ENCODE data around the gene GALNS. TPM values are rescaled to one million over a fixed set of nuclear protein-coding genes. Genes with fewer than 3 reads are reported as not detected.

The GALNS gene
- total and polyA plus RNA-seq, 2 of the 13 experiments (the other 11 are each of a cell fraction or from before 2014, with no cell fraction given), result 9.2 to 9.8 TPM

DNA sequence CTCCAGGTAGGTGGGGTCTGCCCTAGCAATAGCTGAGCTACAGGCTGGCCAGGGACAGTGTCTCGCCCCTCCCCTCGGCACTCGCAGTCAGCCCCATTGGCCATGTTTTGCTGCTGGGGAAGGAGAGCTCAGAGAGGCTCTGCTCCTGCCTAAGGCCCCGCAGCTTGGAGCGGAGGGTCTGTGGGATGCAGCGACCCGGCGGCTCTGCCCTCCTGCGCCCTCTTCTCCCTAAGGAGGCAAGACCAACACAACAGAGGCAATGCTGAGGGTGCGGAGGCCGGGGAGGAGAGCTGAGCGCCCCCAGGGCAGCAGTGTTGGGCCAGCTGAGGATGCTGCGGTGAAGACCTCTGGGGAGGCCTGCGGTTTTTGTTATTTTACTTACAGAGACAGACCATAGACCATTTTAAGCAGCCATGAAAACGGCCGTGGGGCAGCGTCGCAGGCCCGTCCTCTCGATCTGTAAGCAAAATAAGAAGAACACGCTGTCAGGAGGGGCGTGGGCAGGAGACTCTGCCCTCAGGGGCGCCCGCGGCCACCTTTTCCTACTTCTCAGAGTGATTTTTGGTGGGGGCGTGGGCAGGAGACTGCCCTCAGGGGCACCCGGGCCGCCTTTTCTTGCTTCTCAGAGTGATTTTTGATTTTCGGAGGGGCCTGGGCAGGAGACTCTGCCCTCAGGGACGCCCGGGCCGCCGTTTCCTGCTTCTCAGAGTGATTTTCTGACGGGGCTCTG is 41.1 kb upstream of the GALNS start:
- Histone ChIP-seq H3K36me3 (replicated peaks in 1 of 2; ENCODE audit: control insufficient read depth in 1 of 2, insufficient read depth in 2 of 2, low read length in 2 of 2) (no peaks in the 10 kb centered on the region), H2AFZ (ENCODE audit: low read length) (no peak overlapping the region), H3K4me2 (ENCODE audit: low read depth, low read length) (no peak overlapping the region), H3K27ac (ENCODE audit: extremely low read length, insufficient read depth, low read length) (no peak overlapping the region), H3K9ac (ENCODE audit: insufficient read depth, low read depth, low read length) (no peak overlapping the region), H3K4me1 (ENCODE audit: insufficient read depth, low read length) (peaks cover 10% of the 10 kb centered on the region), H3K9me3 (ENCODE audit: low read length) (no peaks in the 10 kb centered on the region), H3K27me3 (ENCODE audit: control insufficient read depth in 1 of 2, insufficient read depth in 2 of 2, low read length in 2 of 2) (peaks cover 58 to 96% of the 10 kb centered on the region in 2 experiments), H4K20me1 (ENCODE audit: insufficient read depth, low read length) (no peaks in the 10 kb centered on the region; the same call in 1 of the 2 replicates), H3K4me3 (replicated peaks in 1 of 3; ENCODE audit: insufficient read depth in 1 of 3, low read depth in 2 of 3, low read length in 3 of 3) (no peak overlapping the region), H3K79me2 (ENCODE audit: insufficient read depth, low read length) (no peaks in the 10 kb centered on the region)
- FAIRE-seq, result no peak
- in situ Hi-C loops (cut with HindIII; ENCODE audit: extremely low pct_ligation_motif_present, low pct_unique_long_range_greater_than_20kb) (no loop called here), intact Hi-C loops (cut with micrococcal nuclease; ENCODE audit: unreplicated experiment) (no loop called here)
- ATAC-seq, result no peak
- ChIA-PET CTCF (ENCODE audit: low intra/inter-chr PET ratio, low total read pairs) (no interaction called here), POLR2A (no interaction called here)
- WGBS (ENCODE audit: low lambda C conversion rate), result 27% methylated on average over 22 of the region's 34 CpGs
- no TSS peak for BruUV-seq (replicated peaks)
- no peak for DNase-seq (ENCODE audit: low spot score)
- TF ChIP-seq ZNF768 (CRISPR knock-in tag; IDR thresholded peaks at IDR 0.05) (peak; percentile 36; the same call in 1 of the 2 replicates), HOXA5 (CRISPR knock-in tag; IDR thresholded peaks at IDR 0.05) (no peak), ZNF281 (CRISPR knock-in tag; IDR thresholded peaks at IDR 0.05; ENCODE audit: borderline replicate concordance) (no peak), ZFP91 (CRISPR knock-in tag; IDR thresholded peaks at IDR 0.05; ENCODE audit: borderline replicate concordance) (0 out of 2 replicates have a peak, but pooled peaks have one; percentile 21)
- TF ChIP-seq, protein P1, sequence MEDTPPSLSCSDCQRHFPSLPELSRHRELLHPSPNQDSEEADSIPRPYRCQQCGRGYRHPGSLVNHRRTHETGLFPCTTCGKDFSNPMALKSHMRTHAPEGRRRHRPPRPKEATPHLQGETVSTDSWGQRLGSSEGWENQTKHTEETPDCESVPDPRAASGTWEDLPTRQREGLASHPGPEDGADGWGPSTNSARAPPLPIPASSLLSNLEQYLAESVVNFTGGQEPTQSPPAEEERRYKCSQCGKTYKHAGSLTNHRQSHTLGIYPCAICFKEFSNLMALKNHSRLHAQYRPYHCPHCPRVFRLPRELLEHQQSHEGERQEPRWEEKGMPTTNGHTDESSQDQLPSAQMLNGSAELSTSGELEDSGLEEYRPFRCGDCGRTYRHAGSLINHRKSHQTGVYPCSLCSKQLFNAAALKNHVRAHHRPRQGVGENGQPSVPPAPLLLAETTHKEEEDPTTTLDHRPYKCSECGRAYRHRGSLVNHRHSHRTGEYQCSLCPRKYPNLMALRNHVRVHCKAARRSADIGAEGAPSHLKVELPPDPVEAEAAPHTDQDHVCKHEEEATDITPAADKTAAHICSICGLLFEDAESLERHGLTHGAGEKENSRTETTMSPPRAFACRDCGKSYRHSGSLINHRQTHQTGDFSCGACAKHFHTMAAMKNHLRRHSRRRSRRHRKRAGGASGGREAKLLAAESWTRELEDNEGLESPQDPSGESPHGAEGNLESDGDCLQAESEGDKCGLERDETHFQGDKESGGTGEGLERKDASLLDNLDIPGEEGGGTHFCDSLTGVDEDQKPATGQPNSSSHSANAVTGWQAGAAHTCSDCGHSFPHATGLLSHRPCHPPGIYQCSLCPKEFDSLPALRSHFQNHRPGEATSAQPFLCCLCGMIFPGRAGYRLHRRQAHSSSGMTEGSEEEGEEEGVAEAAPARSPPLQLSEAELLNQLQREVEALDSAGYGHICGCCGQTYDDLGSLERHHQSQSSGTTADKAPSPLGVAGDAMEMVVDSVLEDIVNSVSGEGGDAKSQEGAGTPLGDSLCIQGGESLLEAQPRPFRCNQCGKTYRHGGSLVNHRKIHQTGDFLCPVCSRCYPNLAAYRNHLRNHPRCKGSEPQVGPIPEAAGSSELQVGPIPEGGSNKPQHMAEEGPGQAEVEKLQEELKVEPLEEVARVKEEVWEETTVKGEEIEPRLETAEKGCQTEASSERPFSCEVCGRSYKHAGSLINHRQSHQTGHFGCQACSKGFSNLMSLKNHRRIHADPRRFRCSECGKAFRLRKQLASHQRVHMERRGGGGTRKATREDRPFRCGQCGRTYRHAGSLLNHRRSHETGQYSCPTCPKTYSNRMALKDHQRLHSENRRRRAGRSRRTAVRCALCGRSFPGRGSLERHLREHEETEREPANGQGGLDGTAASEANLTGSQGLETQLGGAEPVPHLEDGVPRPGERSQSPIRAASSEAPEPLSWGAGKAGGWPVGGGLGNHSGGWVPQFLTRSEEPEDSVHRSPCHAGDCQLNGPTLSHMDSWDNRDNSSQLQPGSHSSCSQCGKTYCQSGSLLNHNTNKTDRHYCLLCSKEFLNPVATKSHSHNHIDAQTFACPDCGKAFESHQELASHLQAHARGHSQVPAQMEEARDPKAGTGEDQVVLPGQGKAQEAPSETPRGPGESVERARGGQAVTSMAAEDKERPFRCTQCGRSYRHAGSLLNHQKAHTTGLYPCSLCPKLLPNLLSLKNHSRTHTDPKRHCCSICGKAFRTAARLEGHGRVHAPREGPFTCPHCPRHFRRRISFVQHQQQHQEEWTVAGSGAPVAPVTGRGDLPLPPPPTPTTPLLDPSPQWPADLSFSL (CRISPR knock-in tag; IDR thresholded peaks at IDR 0.05), result no peak
- TF ChIP-seq, protein P2, sequence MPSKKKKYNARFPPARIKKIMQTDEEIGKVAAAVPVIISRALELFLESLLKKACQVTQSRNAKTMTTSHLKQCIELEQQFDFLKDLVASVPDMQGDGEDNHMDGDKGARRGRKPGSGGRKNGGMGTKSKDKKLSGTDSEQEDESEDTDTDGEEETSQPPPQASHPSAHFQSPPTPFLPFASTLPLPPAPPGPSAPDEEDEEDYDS (CRISPR knock-in tag; IDR thresholded peaks at IDR 0.05), result no peak
- TF ChIP-seq, protein P3, sequence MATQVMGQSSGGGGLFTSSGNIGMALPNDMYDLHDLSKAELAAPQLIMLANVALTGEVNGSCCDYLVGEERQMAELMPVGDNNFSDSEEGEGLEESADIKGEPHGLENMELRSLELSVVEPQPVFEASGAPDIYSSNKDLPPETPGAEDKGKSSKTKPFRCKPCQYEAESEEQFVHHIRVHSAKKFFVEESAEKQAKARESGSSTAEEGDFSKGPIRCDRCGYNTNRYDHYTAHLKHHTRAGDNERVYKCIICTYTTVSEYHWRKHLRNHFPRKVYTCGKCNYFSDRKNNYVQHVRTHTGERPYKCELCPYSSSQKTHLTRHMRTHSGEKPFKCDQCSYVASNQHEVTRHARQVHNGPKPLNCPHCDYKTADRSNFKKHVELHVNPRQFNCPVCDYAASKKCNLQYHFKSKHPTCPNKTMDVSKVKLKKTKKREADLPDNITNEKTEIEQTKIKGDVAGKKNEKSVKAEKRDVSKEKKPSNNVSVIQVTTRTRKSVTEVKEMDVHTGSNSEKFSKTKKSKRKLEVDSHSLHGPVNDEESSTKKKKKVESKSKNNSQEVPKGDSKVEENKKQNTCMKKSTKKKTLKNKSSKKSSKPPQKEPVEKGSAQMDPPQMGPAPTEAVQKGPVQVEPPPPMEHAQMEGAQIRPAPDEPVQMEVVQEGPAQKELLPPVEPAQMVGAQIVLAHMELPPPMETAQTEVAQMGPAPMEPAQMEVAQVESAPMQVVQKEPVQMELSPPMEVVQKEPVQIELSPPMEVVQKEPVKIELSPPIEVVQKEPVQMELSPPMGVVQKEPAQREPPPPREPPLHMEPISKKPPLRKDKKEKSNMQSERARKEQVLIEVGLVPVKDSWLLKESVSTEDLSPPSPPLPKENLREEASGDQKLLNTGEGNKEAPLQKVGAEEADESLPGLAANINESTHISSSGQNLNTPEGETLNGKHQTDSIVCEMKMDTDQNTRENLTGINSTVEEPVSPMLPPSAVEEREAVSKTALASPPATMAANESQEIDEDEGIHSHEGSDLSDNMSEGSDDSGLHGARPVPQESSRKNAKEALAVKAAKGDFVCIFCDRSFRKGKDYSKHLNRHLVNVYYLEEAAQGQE (IDR thresholded peaks at IDR 0.05; ENCODE audit: borderline replicate concordance in 1 of 2, low read depth in 1 of 2, low read length in 2 of 2), result no peak
